Memory B cell (primary cell): Measurements from ENCODE around the gene HCAR1.
"Not testable (repeated sequence)": the region's sequence is repeated elsewhere in the genome, so short reads cannot be mapped to it uniquely, and the experiment has no call there.

Experiments
- ATAC-seq: fragments of 150-1000 bp; cut with Tn5 transposase; 2 replicates; pipeline ENCODE4 v1.10.0; 2021; ENCODE audit warnings: low read depth, mild to moderate bottlenecking, moderate library complexity
- DNase-seq, 2 donors: peaks; one replicate each; pipeline ENCODE4 v3.0.0; 2022; ENCODE audit warnings: low spot score in 2 of 2
- H3K27ac Mint-ChIP-seq: one replicate; pipeline ENCODE4 v1.8.0; 2022; ENCODE audit warnings: mild to moderate bottlenecking, moderate library complexity, mixed read lengths
- H3K27me3 Mint-ChIP-seq: one replicate; pipeline ENCODE4 v1.8.0; 2022; ENCODE audit warnings: mixed read lengths
- H3K36me3 Mint-ChIP-seq: one replicate; pipeline ENCODE4 v1.8.0; 2022; ENCODE audit warnings: mild to moderate bottlenecking, mixed read lengths
- H3K4me1 Mint-ChIP-seq: one replicate; pipeline ENCODE4 v1.8.0; 2022; ENCODE audit warnings: mixed read lengths
- H3K4me3 Mint-ChIP-seq: one replicate; pipeline ENCODE4 v1.8.0; 2022; ENCODE audit warnings: mild to moderate bottlenecking, moderate library complexity, mixed read lengths
- H3K9me3 Mint-ChIP-seq: one replicate; pipeline ENCODE4 v1.8.0; 2022; ENCODE audit warnings: mixed read lengths

HCAR1 gene

GRCh38 chr12:122702890-122703611 lies 27.6 kb downstream of the HCAR1 start, which contains the start of gene HCAR2:
TSS of gene HCAR2 (minus strand) at chr12:122703357. CDS start at chr12:122703283, 74 bp downstream.
- not testable (repeated sequence) for H3K4me1 Mint-ChIP-seq, H3K4me3 Mint-ChIP-seq, DNase-seq, ATAC-seq, H3K9me3 Mint-ChIP-seq, H3K27ac Mint-ChIP-seq, H3K36me3 Mint-ChIP-seq, H3K27me3 Mint-ChIP-seq

GRCh38 chr12:122701481-122701880 lies 29.2 kb downstream of the HCAR1 start:
- ATAC-seq, H3K36me3 Mint-ChIP-seq, DNase-seq, H3K27ac Mint-ChIP-seq, H3K9me3 Mint-ChIP-seq, H3K4me3 Mint-ChIP-seq, H3K4me1 Mint-ChIP-seq, H3K27me3 Mint-ChIP-seq: not testable (repeated sequence)

GRCh38 chr12:122700038-122700710 lies 30.5 kb downstream of the HCAR1 start:
- not testable (repeated sequence) for H3K9me3 Mint-ChIP-seq, H3K27me3 Mint-ChIP-seq, H3K36me3 Mint-ChIP-seq, H3K4me3 Mint-ChIP-seq, H3K27ac Mint-ChIP-seq, DNase-seq, H3K4me1 Mint-ChIP-seq, ATAC-seq

- H3K36me3 Mint-ChIP-seq, DNase-seq, H3K9me3 Mint-ChIP-seq, H3K27me3 Mint-ChIP-seq, H3K4me3 Mint-ChIP-seq, H3K4me1 Mint-ChIP-seq, ATAC-seq, H3K27ac Mint-ChIP-seq: not testable (repeated sequence)
These were observed 33.7 kb downstream of the HCAR1 start for GRCh38 chr12:122696922-122697321.

DNA sequence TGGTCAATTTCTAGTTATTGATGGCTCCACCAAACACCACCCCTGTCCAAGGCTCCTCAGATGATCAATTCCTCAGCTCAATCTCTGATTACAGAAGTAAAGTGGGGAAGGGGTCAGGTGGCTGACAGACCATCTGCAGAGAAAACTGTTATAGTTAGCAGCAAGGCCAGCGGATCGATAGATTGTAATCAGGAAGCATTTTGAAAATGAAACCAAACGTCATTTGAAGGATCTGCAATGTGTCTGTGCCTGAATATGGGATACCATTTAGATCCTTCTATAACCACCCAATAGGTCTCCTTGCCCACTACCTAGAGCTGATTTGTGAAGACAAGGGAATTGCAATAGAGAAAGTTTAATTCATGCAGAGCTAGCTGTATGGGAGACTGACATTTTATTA lies 39.1 kb downstream of the HCAR1 start:
- Mint-ChIP-seq H3K9me3 (no peaks in the 10 kb centered on the region), H3K27me3 (no peaks in the 10 kb centered on the region), H3K27ac (no peak overlapping the region)

DNA sequence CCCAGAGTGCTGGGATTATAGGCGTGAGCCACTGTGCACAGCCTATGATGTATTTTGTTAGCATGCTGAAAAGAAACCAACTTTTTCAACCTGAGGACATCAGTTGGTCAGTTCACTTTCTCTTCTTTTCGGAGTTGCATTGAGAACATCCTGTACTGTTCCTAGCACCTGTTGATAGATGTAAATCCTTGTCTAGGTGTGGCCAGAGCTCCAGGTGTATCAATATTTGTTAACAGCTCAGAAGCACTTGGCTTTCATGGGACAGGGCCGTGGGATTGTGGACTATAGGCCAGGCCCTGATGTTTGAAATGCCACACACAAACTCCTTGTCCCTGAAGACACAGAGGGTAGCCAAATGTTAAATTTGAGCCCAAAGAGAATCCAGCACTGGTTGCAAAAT lies 42.4 kb downstream of the HCAR1 start:
- H3K9me3 Mint-ChIP-seq: no peaks in the 10 kb centered on the region
- ATAC-seq (no peak), DNase-seq (no peak)
- no peaks in the 10 kb centered on the region for H3K27me3 Mint-ChIP-seq
- no peaks in the 10 kb centered on the region for H3K36me3 Mint-ChIP-seq
- H3K4me1 Mint-ChIP-seq: peaks cover 4% of the 10 kb centered on the region
- no peak overlapping the region for H3K27ac Mint-ChIP-seq
- no peak overlapping the region for H3K4me3 Mint-ChIP-seq

More for the DNA sequence above, 39.1 kb downstream of the HCAR1 start:
- DNase-seq (no peak), ATAC-seq (no peak)
- Mint-ChIP-seq H3K4me1 (peaks cover 4% of the 10 kb centered on the region), H3K36me3 (no peaks in the 10 kb centered on the region), H3K4me3 (no peak overlapping the region)

DNA sequence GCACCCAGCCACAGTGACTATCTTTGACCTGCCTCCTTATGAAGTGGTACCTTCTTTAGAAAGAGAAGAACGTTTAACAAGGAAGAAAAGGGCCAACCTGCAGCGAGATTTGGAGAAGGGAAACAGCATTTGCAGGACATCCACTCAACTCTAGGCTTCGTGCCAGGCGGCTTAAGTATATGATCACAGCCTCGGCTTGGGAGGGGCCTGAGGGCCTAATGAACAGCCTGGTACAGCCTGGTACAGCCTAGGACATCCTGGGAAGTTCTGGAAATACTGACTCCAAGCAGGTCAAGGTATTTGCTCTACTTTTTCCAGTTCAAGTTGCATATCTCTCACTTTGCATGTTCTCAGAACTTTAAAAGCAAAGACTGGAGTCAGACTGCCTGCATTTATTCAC lies 43.6 kb downstream of the HCAR1 start:
- no peak overlapping the region for H3K27ac Mint-ChIP-seq

DNA sequence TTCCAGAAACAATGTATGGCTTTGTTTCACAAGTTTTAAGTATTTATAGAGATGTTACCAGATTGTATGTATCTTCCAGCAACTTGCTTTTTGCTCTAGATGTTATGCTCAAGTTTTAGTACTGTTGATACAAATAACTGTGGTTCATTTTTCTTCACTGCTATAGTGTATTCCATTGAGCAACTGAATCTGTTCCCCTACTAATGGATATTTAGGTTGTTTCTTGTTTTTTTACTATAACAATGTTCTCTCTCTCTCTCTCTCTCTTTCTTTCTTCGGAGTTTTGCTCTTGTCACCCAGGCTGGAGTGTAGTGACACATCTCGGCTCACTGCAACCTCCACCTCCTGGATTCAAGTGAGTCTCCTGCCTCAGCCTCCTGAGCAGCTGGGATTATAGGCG lies 44.1 kb downstream of the HCAR1 start:
- H3K27me3 Mint-ChIP-seq: no peaks in the 10 kb centered on the region
- no peak overlapping the region for H3K4me3 Mint-ChIP-seq
- no peaks in the 10 kb centered on the region for H3K36me3 Mint-ChIP-seq
- H3K4me1 Mint-ChIP-seq: peaks cover 1% of the 10 kb centered on the region
- H3K9me3 Mint-ChIP-seq: no peaks in the 10 kb centered on the region
- DNase-seq (no peak), ATAC-seq (no peak)
- H3K27ac Mint-ChIP-seq: no peak overlapping the region

More for the DNA sequence above, 43.6 kb downstream of the HCAR1 start:
- H3K4me3 Mint-ChIP-seq: no peak overlapping the region
- no peaks in the 10 kb centered on the region for H3K36me3 Mint-ChIP-seq
- DNase-seq (no peak), ATAC-seq (no peak)
- no peaks in the 10 kb centered on the region for H3K27me3 Mint-ChIP-seq
- H3K9me3 Mint-ChIP-seq: no peaks in the 10 kb centered on the region
- peaks cover 4% of the 10 kb centered on the region for H3K4me1 Mint-ChIP-seq

- no peaks in the 10 kb centered on the region for H3K9me3 Mint-ChIP-seq
- DNase-seq (no peak), ATAC-seq (no peak)
- H3K36me3 Mint-ChIP-seq: no peaks in the 10 kb centered on the region
- peaks cover 1% of the 10 kb centered on the region for H3K27me3 Mint-ChIP-seq
- no peak overlapping the region for H3K4me3 Mint-ChIP-seq
- no peak overlapping the region for H3K27ac Mint-ChIP-seq
- H3K4me1 Mint-ChIP-seq: no peaks in the 10 kb centered on the region
These were observed 46.3 kb downstream of the HCAR1 start for GRCh38 chr12:122684297-122684813.

DNA sequence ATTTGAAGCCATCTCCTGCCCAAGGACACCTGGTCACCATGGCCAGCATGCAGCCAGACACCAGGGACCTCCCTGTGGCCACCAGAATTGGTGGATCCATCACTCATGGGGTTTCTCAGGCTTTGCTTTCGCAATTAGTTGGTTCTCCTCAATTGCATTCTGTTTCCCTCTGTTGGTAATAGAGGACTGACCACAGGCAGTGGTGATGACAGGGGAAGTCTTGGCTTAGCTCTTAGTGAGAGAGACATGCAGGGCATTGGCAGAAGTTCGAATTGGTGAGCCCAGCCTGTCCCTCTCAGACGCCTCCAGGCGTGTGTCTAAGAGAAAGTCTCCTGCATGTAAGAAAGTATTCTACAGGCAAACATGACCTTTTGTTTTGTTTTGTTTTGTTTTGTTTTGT lies 48.8 kb downstream of the HCAR1 start:
- no peaks in the 10 kb centered on the region for H3K36me3 Mint-ChIP-seq

GRCh38 chr12:122680989-122681388 lies 49.7 kb downstream of the HCAR1 start:
- not testable (repeated sequence) for H3K4me1 Mint-ChIP-seq, DNase-seq, H3K27me3 Mint-ChIP-seq, H3K36me3 Mint-ChIP-seq, ATAC-seq, H3K4me3 Mint-ChIP-seq, H3K9me3 Mint-ChIP-seq, H3K27ac Mint-ChIP-seq

More for the DNA sequence above, 48.8 kb downstream of the HCAR1 start:
- DNase-seq: no peak
- no peaks in the 10 kb centered on the region for H3K9me3 Mint-ChIP-seq
- no peak for ATAC-seq
- H3K4me1 Mint-ChIP-seq: no peaks in the 10 kb centered on the region
- H3K27ac Mint-ChIP-seq: no peak overlapping the region
- no peak overlapping the region for H3K4me3 Mint-ChIP-seq
- H3K27me3 Mint-ChIP-seq: peaks cover 1% of the 10 kb centered on the region

DNA sequence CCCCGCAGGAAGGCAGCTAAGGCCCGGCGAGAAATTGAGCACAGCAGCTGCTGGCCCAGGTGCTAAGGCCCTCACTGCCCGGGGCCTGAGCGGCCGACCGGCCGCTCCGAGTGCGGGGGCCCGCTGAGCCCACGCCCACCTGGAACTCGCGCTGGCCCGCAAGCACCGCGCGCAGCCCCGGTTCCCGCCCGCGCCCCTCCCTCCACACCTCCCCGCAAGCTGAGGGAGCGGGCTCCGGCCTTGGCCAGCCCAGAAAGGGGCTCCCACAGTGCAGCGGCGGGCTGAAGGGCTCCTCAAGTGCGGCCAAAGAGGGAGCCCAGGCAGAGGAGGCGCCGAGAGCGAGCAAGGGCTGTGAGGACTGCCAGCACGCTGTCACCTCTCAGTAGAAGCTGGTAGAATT lies 53.9 kb downstream of the HCAR1 start:
- H3K36me3 Mint-ChIP-seq, DNase-seq, H3K9me3 Mint-ChIP-seq, ATAC-seq, H3K27ac Mint-ChIP-seq, H3K4me3 Mint-ChIP-seq, H3K4me1 Mint-ChIP-seq, H3K27me3 Mint-ChIP-seq: not testable (repeated sequence)
